ENCODE results near the gene IQSEC1.

GRCh38 chr3:13047296-13048165 lies 25.7 kb downstream of the IQSEC1 start:
- TF ChIP-seq CTCF (IDR thresholded peaks at IDR 0.05; ENCODE audit: extremely low read depth in 1 of 2, insufficient read depth in 1 of 2, low read depth in 1 of 2, low read length in 2 of 2) (no peak), POLR2A (IDR thresholded peaks at IDR 0.05; ENCODE audit: low read depth, low read length) (no peak)
